GM21737 (cell line): ENCODE measurements around the gene OR6X1.

Experiments used
- ATAC-seq: cut with Tn5 transposase; IDR thresholded peaks from one replicate; pipeline ENCODE4 v1.9.1; 2021; ENCODE audit warnings: mild to moderate bottlenecking, moderate library complexity; ENCODE audit not compliant: unreplicated experiment

OR6X1 gene

GRCh38 chr11:123754101-123754568 is at the start of gene OR6X1:
Gene OR6X1, minus strand, starts transcription at chr11:123754518. Its CDS starts 0 bp downstream, at chr11:123754518.
- ATAC-seq = no peak

- no peak for ATAC-seq
Measured at GRCh38 chr11:123801765-123802164, 47.4 kb upstream of the OR6X1 start.

GRCh38 chr11:123800036-123800435 is 45.7 kb upstream of the OR6X1 start:
- no peak for ATAC-seq

GRCh38 chr11:123799438-123799837 is 45.1 kb upstream of the OR6X1 start:
- no peak for ATAC-seq

GRCh38 chr11:123798513-123799252 is 44.4 kb upstream of the OR6X1 start:
- ATAC-seq = no peak

- ATAC-seq = no peak
Measured at GRCh38 chr11:123798079-123798478, 43.8 kb upstream of the OR6X1 start.

GRCh38 chr11:123797541-123797940 is 43.2 kb upstream of the OR6X1 start:
- no peak for ATAC-seq

GRCh38 chr11:123797114-123797513 is 42.8 kb upstream of the OR6X1 start:
- no peak for ATAC-seq

GRCh38 chr11:123796226-123796625 is 41.9 kb upstream of the OR6X1 start:
- ATAC-seq = no peak

GRCh38 chr11:123783536-123783935 is 29.2 kb upstream of the OR6X1 start:
- ATAC-seq = no peak

GRCh38 chr11:123778511-123778910 is 24.2 kb upstream of the OR6X1 start:
- ATAC-seq = no peak

GRCh38 chr11:123775715-123776549 is 21.6 kb upstream of the OR6X1 start:
- ATAC-seq = no peak

GRCh38 chr11:123775289-123775688 is 21.0 kb upstream of the OR6X1 start:
- no peak for ATAC-seq

GRCh38 chr11:123773959-123774358 is 19.6 kb upstream of the OR6X1 start:
- ATAC-seq = no peak

GRCh38 chr11:123773026-123773425 is 18.7 kb upstream of the OR6X1 start:
- ATAC-seq = no peak

- ATAC-seq = no peak
Measured at GRCh38 chr11:123771664-123772063, 17.3 kb upstream of the OR6X1 start.

GRCh38 chr11:123770712-123771111 is 16.4 kb upstream of the OR6X1 start:
- no peak for ATAC-seq

- ATAC-seq = no peak
Measured at GRCh38 chr11:123765601-123766000, 11.3 kb upstream of the OR6X1 start.

GRCh38 chr11:123762422-123762821 is 8.1 kb upstream of the OR6X1 start:
- ATAC-seq = no peak

- ATAC-seq = peak; percentile 65
Measured at GRCh38 chr11:123760894-123761293, 6.6 kb upstream of the OR6X1 start.

GRCh38 chr11:123757976-123758375 is 3.7 kb upstream of the OR6X1 start:
- no peak for ATAC-seq

- ATAC-seq = no peak
Measured at GRCh38 chr11:123755813-123756212, 1.5 kb upstream of the OR6X1 start.
